CD4-positive, CD25-positive, alpha-beta regulatory T cell (primary cell): ENCODE results near the gene SEPHS2. TPM values are rescaled to one million over a fixed set of nuclear protein-coding genes. Genes with fewer than 3 reads are reported as not detected.
A peak's percentile ranks its signal among the peaks of the same experiment; 100 is the strongest.

Source experiments
- ATAC-seq, 2 donors: fragments of 150-1000 bp; cut with Tn5 transposase; one replicate each; pipeline ENCODE4 v1.10.0; 2021; ENCODE audit warnings: low read depth in 2 of 2, moderate number of reproducible peaks in 2 of 2, moderate library complexity in 1 of 2
- DNase-seq, 3 donors: peaks; one replicate each; pipeline versions ENCODE4 v3.0.0 to v3.0.0-alpha.2; 2012 to 2022; ENCODE audit warnings: mixed read lengths in 1 of 3
- H3K27ac ChIP-seq: one replicate; pipeline ENCODE4 v1.7.0; 2013; ENCODE audit warnings: mild to moderate bottlenecking, low read length; ENCODE audit not compliant: insufficient read depth, poor library complexity, severe bottlenecking
- H3K27me3 ChIP-seq: one replicate; pipeline ENCODE4 v1.7.0; 2013; ENCODE audit warnings: low read length; ENCODE audit not compliant: control insufficient read depth, insufficient read depth
- H3K36me3 ChIP-seq: one replicate; pipeline ENCODE4 v1.7.0; 2013; ENCODE audit warnings: mild to moderate bottlenecking, low read length, moderate library complexity; ENCODE audit not compliant: control insufficient read depth, insufficient read depth
- H3K4me1 ChIP-seq: 2 replicates; pipeline ENCODE4 v1.7.0; 2013; ENCODE audit warnings: mild to moderate bottlenecking, low read length; ENCODE audit not compliant: insufficient read depth, control insufficient read depth, poor library complexity, severe bottlenecking
- H3K4me3 ChIP-seq: one replicate; pipeline ENCODE4 v1.7.0; 2013; ENCODE audit warnings: low read depth, mild to moderate bottlenecking, low read length, moderate library complexity
- H3K9me3 ChIP-seq, 2 experiments: 1 replicate in 1 of 2; 2 replicates in 1 of 2; pipeline ENCODE4 v1.7.0; 2013; ENCODE audit warnings: low read length in 2 of 2, mild to moderate bottlenecking in 1 of 2, moderate library complexity in 1 of 2; ENCODE audit not compliant: control insufficient read depth in 2 of 2
- H3K27ac Mint-ChIP-seq, 3 donors: one replicate each; pipeline ENCODE4 v1.8.0; 2020 to 2022; ENCODE audit warnings: mild to moderate bottlenecking in 3 of 3, mixed read lengths in 3 of 3, moderate library complexity in 2 of 3
- H3K27me3 Mint-ChIP-seq: one replicate; pipeline ENCODE4 v1.8.0; 2022; ENCODE audit warnings: mild to moderate bottlenecking, mixed read lengths
- H3K36me3 Mint-ChIP-seq: one replicate; pipeline ENCODE4 v1.8.0; 2020; ENCODE audit warnings: mixed read lengths
- H3K4me1 Mint-ChIP-seq, 4 donors: one replicate each; pipeline ENCODE4 v1.8.0; 2020 to 2022; ENCODE audit warnings: mixed read lengths in 4 of 4, mild to moderate bottlenecking in 1 of 4
- H3K4me3 Mint-ChIP-seq, 4 donors: one replicate each; pipeline ENCODE4 v1.8.0; 2020 to 2022; ENCODE audit warnings: mild to moderate bottlenecking in 4 of 4, mixed read lengths in 4 of 4, moderate library complexity in 3 of 4
- H3K9me3 Mint-ChIP-seq, 7 donors: one replicate each; pipeline ENCODE4 v1.8.0; 2020 to 2022; ENCODE audit warnings: mixed read lengths in 7 of 7, mild to moderate bottlenecking in 3 of 7, moderate library complexity in 2 of 7
- polyA plus RNA-seq, 4 donors: library from polyadenylated mRNA; unstranded; fragments of 300-500 nt; fragmentation: Illumina TruSeq; gene quantifications; one replicate each; pipeline ENCODE4 v1.2.3, GENCODE V29; 2021
- total RNA-seq: library from RNA; stranded (reverse); gene quantifications from one replicate; pipeline ENCODE4 v1.2.3, GENCODE V29; 2022

The SEPHS2 gene
- total and polyA plus RNA-seq, 5 donors from 2014 or later, result 26.0 to 89.8 (median 79.1) TPM

- ATAC-seq, result no peak
- Mint-ChIP-seq H3K4me1 (peaks cover 6 to 29% (median 16%) of the 10 kb centered on the region in 4 donors), H3K9me3 (no peaks in the 10 kb centered on the region), H3K27me3 (no peaks in the 10 kb centered on the region), H3K36me3 (peaks cover 5% of the 10 kb centered on the region), H3K4me3 (no peak overlapping the region), H3K27ac (no peak overlapping the region)
- no peak overlapping the region for H3K4me3 ChIP-seq
- peaks cover 21% of the 10 kb centered on the region for H3K4me1 ChIP-seq
- no peaks in the 10 kb centered on the region for H3K9me3 ChIP-seq
- no peaks in the 10 kb centered on the region for H3K27me3 ChIP-seq
- H3K36me3 ChIP-seq, result peaks cover 5% of the 10 kb centered on the region
- H3K27ac ChIP-seq, result no peak overlapping the region
- no peak for DNase-seq
Measured at GRCh38 chr16:30414159-30414558, 31.5 kb downstream of the SEPHS2 start.

GRCh38 chr16:30413112-30413806, 32.4 kb downstream of the SEPHS2 start:
- peaks cover 5% of the 10 kb centered on the region for H3K36me3 ChIP-seq
- Mint-ChIP-seq H3K27me3 (no peaks in the 10 kb centered on the region), H3K4me1 (peaks cover 9 to 31% (median 21%) of the 10 kb centered on the region in 4 donors), H3K9me3 (no peaks in the 10 kb centered on the region), H3K27ac (peak overlapping the region in 2 of 3 donors; percentile 38 to 42), H3K4me3 (no peak overlapping the region), H3K36me3 (peaks cover 5% of the 10 kb centered on the region)
- no peaks in the 10 kb centered on the region for H3K9me3 ChIP-seq
- ATAC-seq, result no peak
- H3K27ac ChIP-seq, result no peak overlapping the region
- H3K27me3 ChIP-seq, result no peaks in the 10 kb centered on the region
- peaks cover 21% of the 10 kb centered on the region for H3K4me1 ChIP-seq
- DNase-seq, result no peak
- no peak overlapping the region for H3K4me3 ChIP-seq

- H3K4me3 ChIP-seq, result no peak overlapping the region
- H3K4me1 Mint-ChIP-seq, result peaks cover 5 to 35% (median 21%) of the 10 kb centered on the region in 4 donors
- H3K4me1 ChIP-seq, result peaks cover 22% of the 10 kb centered on the region
- H3K27ac Mint-ChIP-seq, result peak overlapping the region in 2 of 3 donors; percentile 56 to 59
- ATAC-seq, result peak; percentile 63 to 64
- H3K36me3 ChIP-seq, result peaks cover 5% of the 10 kb centered on the region
- peak overlapping the region; percentile 15 for H3K27ac ChIP-seq
- H3K9me3 Mint-ChIP-seq, result no peaks in the 10 kb centered on the region
- no peaks in the 10 kb centered on the region for H3K27me3 ChIP-seq
- peak; percentile 86 to 89 (median 88) for DNase-seq
- no peaks in the 10 kb centered on the region for H3K27me3 Mint-ChIP-seq
- H3K9me3 ChIP-seq, result no peaks in the 10 kb centered on the region
- H3K4me3 Mint-ChIP-seq, result peak overlapping the region; percentile 61 to 99 (median 82)
- peaks cover 5% of the 10 kb centered on the region for H3K36me3 Mint-ChIP-seq
Measured at GRCh38 chr16:30409125-30410060, 36.3 kb downstream of the SEPHS2 start.

GRCh38 chr16:30407804-30408534, 37.7 kb downstream of the SEPHS2 start:
- DNase-seq (no peak), ATAC-seq (no peak)
- H3K27me3 Mint-ChIP-seq, result no peaks in the 10 kb centered on the region
- peak overlapping the region in 1 of 3 donors; percentile 59 for H3K27ac Mint-ChIP-seq
- H3K27me3 ChIP-seq, result no peaks in the 10 kb centered on the region
- peaks cover 5 to 35% (median 21%) of the 10 kb centered on the region in 4 donors for H3K4me1 Mint-ChIP-seq
- no peaks in the 10 kb centered on the region for H3K9me3 ChIP-seq
- H3K4me3 ChIP-seq, result no peak overlapping the region
- peaks cover 5% of the 10 kb centered on the region for H3K36me3 Mint-ChIP-seq
- H3K4me3 Mint-ChIP-seq, result peak overlapping the region; percentile 58 to 99 (median 77)
- H3K4me1 ChIP-seq, result peaks cover 22% of the 10 kb centered on the region
- H3K36me3 ChIP-seq, result peaks cover 5% of the 10 kb centered on the region
- peak overlapping the region; percentile 69 for H3K27ac ChIP-seq
- H3K9me3 Mint-ChIP-seq, result no peaks in the 10 kb centered on the region

GRCh38 chr16:30407102-30407803, 38.4 kb downstream of the SEPHS2 start, which contains the start of gene ZNF771:
ZNF771 (plus strand) TSS chr16:30407606; CDS start chr16:30408054, 448 bp downstream.
- peak within 1 kb of the TSS; percentile 97 to 100 (median 98) for H3K4me3 Mint-ChIP-seq
- peak within 1 kb of the TSS; percentile 52 to 93 (median 93) for H3K27ac Mint-ChIP-seq
- peaks cover 5% of the 10 kb centered on the region for H3K36me3 Mint-ChIP-seq
- no peaks in the 10 kb centered on the region for H3K9me3 ChIP-seq
- DNase-seq, result peak; percentile 80 to 90 (median 87)
- ATAC-seq, result peak; percentile 83 to 87
- H3K4me1 Mint-ChIP-seq, result peaks cover 5 to 34% (median 20%) of the 10 kb centered on the region in 4 donors
- peak within 1 kb of the TSS; percentile 69 for H3K27ac ChIP-seq
- H3K4me1 ChIP-seq, result peaks cover 22% of the 10 kb centered on the region
- peak within 1 kb of the TSS; percentile 73 for H3K4me3 ChIP-seq
- H3K9me3 Mint-ChIP-seq, result no peaks in the 10 kb centered on the region
- peaks cover 5% of the 10 kb centered on the region for H3K36me3 ChIP-seq
- no peaks in the 10 kb centered on the region for H3K27me3 Mint-ChIP-seq
- H3K27me3 ChIP-seq, result no peaks in the 10 kb centered on the region

- H3K4me3 ChIP-seq, result peak overlapping the region; percentile 73
- Mint-ChIP-seq H3K4me1 (peaks cover 5 to 30% (median 19%) of the 10 kb centered on the region in 4 donors), H3K4me3 (peak overlapping the region; percentile 97 to 100 (median 98)), H3K36me3 (no peaks in the 10 kb centered on the region), H3K27ac (peak overlapping the region; percentile 52 to 93 (median 93)), H3K9me3 (no peaks in the 10 kb centered on the region), H3K27me3 (no peaks in the 10 kb centered on the region)
- H3K27ac ChIP-seq, result peak overlapping the region; percentile 69
- no peaks in the 10 kb centered on the region for H3K27me3 ChIP-seq
- peaks cover 22% of the 10 kb centered on the region for H3K4me1 ChIP-seq
- ATAC-seq, result peak; percentile 25 to 40
- peaks cover 3% of the 10 kb centered on the region for H3K36me3 ChIP-seq
- no peaks in the 10 kb centered on the region for H3K9me3 ChIP-seq
- no peak for DNase-seq
Measured at GRCh38 chr16:30406795-30407101, 38.9 kb downstream of the SEPHS2 start.
